Endometrial microvascular endothelial cells (primary cell): Measurements from ENCODE around the gene SLC44A1. TPM values are rescaled to one million over a fixed set of nuclear protein-coding genes. Genes with fewer than 3 reads are reported as not detected.

Experiments used
- in situ Hi-C: cut with HindIII; loops from 2 replicates; pipeline ENCODE4 v1.10.0; 2017; ENCODE audit warnings: low sequenced_read_pairs, low pct_unique_long_range_greater_than_20kb; ENCODE audit errors: inconsistent ontology term
- total RNA-seq: library from RNA; depleted of rRNA; stranded (reverse); fragments of >200 nt; gene quantifications from one replicate; pipeline ENCODE4 v1.2.3, GENCODE V29; 2015; ENCODE audit errors: inconsistent ontology term

The SLC44A1 gene
- total RNA-seq, 1 donor from 2014 or later = 63.2 TPM

GRCh38 chr9:105437704-105438103, 193.3 kb downstream of the SLC44A1 start:
- in situ Hi-C loops = no loop called here

GRCh38 chr9:105438141-105438806, 193.8 kb downstream of the SLC44A1 start:
- in situ Hi-C loops = no loop called here

GRCh38 chr9:105439428-105439827, 195.0 kb downstream of the SLC44A1 start:
- in situ Hi-C loops = no loop called here

- in situ Hi-C loops = no loop called here
Measured at GRCh38 chr9:105441616-105442160, 197.2 kb downstream of the SLC44A1 start.

- in situ Hi-C loops = no loop called here
Measured at GRCh38 chr9:105443121-105443520, 198.7 kb downstream of the SLC44A1 start.

- in situ Hi-C loops = no loop called here
Measured at GRCh38 chr9:105444130-105444529, 199.7 kb downstream of the SLC44A1 start.

GRCh38 chr9:105445203-105445881, 200.9 kb downstream of the SLC44A1 start:
- in situ Hi-C loops = no loop called here

GRCh38 chr9:105447386-105447813, 202.9 kb downstream of the SLC44A1 start:
- in situ Hi-C loops = no loop called here

GRCh38 chr9:105447814-105448812, 203.7 kb downstream of the SLC44A1 start, which contains the start of gene FSD1L:
TSS of gene FSD1L (plus strand) at chr9:105448034. CDS start at chr9:105448221, 187 bp downstream.
- in situ Hi-C loops = no loop called here

GRCh38 chr9:105449081-105449480, 204.6 kb downstream of the SLC44A1 start:
- in situ Hi-C loops = no loop called here

- in situ Hi-C loops = no loop called here
Measured at GRCh38 chr9:105452185-105452584, 207.7 kb downstream of the SLC44A1 start.

GRCh38 chr9:105455836-105456475, 211.5 kb downstream of the SLC44A1 start:
- in situ Hi-C loops = no loop called here

- in situ Hi-C loops = no loop called here
Measured at GRCh38 chr9:105457560-105458294, 213.3 kb downstream of the SLC44A1 start.

GRCh38 chr9:105458404-105458803, 214.0 kb downstream of the SLC44A1 start:
- in situ Hi-C loops = no loop called here

- in situ Hi-C loops = no loop called here
Measured at GRCh38 chr9:105459336-105459735, 214.9 kb downstream of the SLC44A1 start.

GRCh38 chr9:105466898-105467455, 222.5 kb downstream of the SLC44A1 start:
- in situ Hi-C loops = no loop called here

GRCh38 chr9:105468875-105469274, 224.4 kb downstream of the SLC44A1 start:
- in situ Hi-C loops = no loop called here

- in situ Hi-C loops = no loop called here
Measured at GRCh38 chr9:105473221-105473620, 228.8 kb downstream of the SLC44A1 start.
